Measurements from ENCODE around the gene C11orf68. TPM values are rescaled to one million over a fixed set of nuclear protein-coding genes. Genes with fewer than 3 reads are reported as not detected.

C11orf68 gene
- total and polyA plus RNA-seq, 9 of the 15 experiments (the other 6 are each of a cell fraction or from before 2014, with no cell fraction given) = 3.6 to 35.9 (median 12.8) TPM

GRCh38 chr11:65915821-65916251, 3.0 kb downstream of the C11orf68 start (continued):
- TF ChIP-seq, protein P1, sequence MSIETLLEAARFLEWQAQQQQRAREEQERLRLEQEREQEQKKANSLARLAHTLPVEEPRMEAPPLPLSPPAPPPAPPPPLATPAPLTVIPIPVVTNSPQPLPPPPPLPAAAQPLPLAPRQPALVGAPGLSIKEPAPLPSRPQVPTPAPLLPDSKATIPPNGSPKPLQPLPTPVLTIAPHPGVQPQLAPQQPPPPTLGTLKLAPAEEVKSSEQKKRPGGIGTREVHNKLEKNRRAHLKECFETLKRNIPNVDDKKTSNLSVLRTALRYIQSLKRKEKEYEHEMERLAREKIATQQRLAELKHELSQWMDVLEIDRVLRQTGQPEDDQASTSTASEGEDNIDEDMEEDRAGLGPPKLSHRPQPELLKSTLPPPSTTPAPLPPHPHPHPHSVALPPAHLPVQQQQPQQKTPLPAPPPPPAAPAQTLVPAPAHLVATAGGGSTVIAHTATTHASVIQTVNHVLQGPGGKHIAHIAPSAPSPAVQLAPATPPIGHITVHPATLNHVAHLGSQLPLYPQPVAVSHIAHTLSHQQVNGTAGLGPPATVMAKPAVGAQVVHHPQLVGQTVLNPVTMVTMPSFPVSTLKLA (conservative IDR thresholded peaks at IDR 0.05) = no peak
- TF ChIP-seq, protein P2, sequence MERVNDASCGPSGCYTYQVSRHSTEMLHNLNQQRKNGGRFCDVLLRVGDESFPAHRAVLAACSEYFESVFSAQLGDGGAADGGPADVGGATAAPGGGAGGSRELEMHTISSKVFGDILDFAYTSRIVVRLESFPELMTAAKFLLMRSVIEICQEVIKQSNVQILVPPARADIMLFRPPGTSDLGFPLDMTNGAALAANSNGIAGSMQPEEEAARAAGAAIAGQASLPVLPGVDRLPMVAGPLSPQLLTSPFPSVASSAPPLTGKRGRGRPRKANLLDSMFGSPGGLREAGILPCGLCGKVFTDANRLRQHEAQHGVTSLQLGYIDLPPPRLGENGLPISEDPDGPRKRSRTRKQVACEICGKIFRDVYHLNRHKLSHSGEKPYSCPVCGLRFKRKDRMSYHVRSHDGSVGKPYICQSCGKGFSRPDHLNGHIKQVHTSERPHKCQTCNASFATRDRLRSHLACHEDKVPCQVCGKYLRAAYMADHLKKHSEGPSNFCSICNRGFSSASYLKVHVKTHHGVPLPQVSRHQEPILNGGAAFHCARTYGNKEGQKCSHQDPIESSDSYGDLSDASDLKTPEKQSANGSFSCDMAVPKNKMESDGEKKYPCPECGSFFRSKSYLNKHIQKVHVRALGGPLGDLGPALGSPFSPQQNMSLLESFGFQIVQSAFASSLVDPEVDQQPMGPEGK (CRISPR knock-in tag; IDR thresholded peaks at IDR 0.05; ENCODE audit: borderline replicate concordance) = no peak
- TF ChIP-seq SFPQ (IDR thresholded peaks at IDR 0.05; ENCODE audit: low read depth, low read length) (no peak), SMAD4 (CRISPR knock-in tag; conservative IDR thresholded peaks at IDR 0.05) (no peak), CCNT2 (IDR thresholded peaks at IDR 0.05; ENCODE audit: borderline replicate concordance, extremely low read depth, insufficient read length, low read depth, low read length) (peak; percentile 24), SNAPC5 (CRISPR knock-in tag; IDR thresholded peaks at IDR 0.05) (no peak), BHLHE40 (IDR thresholded peaks at IDR 0.05; ENCODE audit: low read length) (peak; percentile 90), NFE2 (IDR thresholded peaks at IDR 0.05; ENCODE audit: low read depth) (peak; percentile 77), ZNF830 (CRISPR knock-in tag; IDR thresholded peaks at IDR 0.05) (no peak), ATF3 (IDR thresholded peaks at IDR 0.05) (peak; percentile 81), ATF3 (CRISPR knock-in tag; conservative IDR thresholded peaks at IDR 0.05) (no peak), ZNF316 (IDR thresholded peaks at IDR 0.05) (peak; percentile 60), MAFK (IDR thresholded peaks at IDR 0.05; ENCODE audit: low read length) (peak; percentile 45; the same call in 1 of the 2 replicates), NFYB (IDR thresholded peaks at IDR 0.05; ENCODE audit: extremely low read depth, insufficient read length) (no peak)
- TF ChIP-seq, protein P3, sequence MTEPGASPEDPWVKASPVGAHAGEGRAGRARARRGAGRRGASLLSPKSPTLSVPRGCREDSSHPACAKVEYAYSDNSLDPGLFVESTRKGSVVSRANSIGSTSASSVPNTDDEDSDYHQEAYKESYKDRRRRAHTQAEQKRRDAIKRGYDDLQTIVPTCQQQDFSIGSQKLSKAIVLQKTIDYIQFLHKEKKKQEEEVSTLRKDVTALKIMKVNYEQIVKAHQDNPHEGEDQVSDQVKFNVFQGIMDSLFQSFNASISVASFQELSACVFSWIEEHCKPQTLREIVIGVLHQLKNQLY (CRISPR knock-in tag; conservative IDR thresholded peaks at IDR 0.05) = no peak
- TF ChIP-seq, protein P4, sequence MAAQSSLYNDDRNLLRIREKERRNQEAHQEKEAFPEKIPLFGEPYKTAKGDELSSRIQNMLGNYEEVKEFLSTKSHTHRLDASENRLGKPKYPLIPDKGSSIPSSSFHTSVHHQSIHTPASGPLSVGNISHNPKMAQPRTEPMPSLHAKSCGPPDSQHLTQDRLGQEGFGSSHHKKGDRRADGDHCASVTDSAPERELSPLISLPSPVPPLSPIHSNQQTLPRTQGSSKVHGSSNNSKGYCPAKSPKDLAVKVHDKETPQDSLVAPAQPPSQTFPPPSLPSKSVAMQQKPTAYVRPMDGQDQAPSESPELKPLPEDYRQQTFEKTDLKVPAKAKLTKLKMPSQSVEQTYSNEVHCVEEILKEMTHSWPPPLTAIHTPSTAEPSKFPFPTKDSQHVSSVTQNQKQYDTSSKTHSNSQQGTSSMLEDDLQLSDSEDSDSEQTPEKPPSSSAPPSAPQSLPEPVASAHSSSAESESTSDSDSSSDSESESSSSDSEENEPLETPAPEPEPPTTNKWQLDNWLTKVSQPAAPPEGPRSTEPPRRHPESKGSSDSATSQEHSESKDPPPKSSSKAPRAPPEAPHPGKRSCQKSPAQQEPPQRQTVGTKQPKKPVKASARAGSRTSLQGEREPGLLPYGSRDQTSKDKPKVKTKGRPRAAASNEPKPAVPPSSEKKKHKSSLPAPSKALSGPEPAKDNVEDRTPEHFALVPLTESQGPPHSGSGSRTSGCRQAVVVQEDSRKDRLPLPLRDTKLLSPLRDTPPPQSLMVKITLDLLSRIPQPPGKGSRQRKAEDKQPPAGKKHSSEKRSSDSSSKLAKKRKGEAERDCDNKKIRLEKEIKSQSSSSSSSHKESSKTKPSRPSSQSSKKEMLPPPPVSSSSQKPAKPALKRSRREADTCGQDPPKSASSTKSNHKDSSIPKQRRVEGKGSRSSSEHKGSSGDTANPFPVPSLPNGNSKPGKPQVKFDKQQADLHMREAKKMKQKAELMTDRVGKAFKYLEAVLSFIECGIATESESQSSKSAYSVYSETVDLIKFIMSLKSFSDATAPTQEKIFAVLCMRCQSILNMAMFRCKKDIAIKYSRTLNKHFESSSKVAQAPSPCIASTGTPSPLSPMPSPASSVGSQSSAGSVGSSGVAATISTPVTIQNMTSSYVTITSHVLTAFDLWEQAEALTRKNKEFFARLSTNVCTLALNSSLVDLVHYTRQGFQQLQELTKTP (IDR thresholded peaks at IDR 0.05; ENCODE audit: low read depth in 1 of 2, partially characterized antibody in 2 of 2) = no peak
